K562 (cell line): ENCODE results near the gene AIG1. TPM values are rescaled to one million over a fixed set of nuclear protein-coding genes. Genes with fewer than 3 reads are reported as not detected.

Experiments used
- ATAC-seq: fragments of 200-7000 bp; cut with Tn5 transposase; 3 replicates; pipeline ENCODE4 v1.9.1; 2020; ENCODE audit warnings: moderate library complexity
- BruUV-seq: library from RNA; stranded (reverse); fragments of 400-500 nt; replicated peaks from 2 replicates; lab custom pipeline; 2021; lab: Mats Ljungman, UMichigan
- CTCF ChIA-PET: fragments of 300-600 bp; formaldehyde crosslinking; extraction: SDS; loops from one replicate; lab custom pipeline; 2021; ENCODE audit warnings: low intra/inter-chr PET ratio; lab: Yijun Ruan, JAX
- POLR2A ChIA-PET: fragments of 300-600, 350-650 bp; sonication (Branson Sonifier 250); formaldehyde crosslinking; extraction: SDS; loops from one replicate; lab custom pipeline; 2021; ENCODE audit warnings: antibody characterized with exemption, inconsistent platforms; lab: Yijun Ruan, JAX
- DNase-seq, 4 experiments: peaks; one replicate each; pipeline versions ENCODE4 v3.0.0 to v3.0.0-alpha.2; 2011 to 2018; ENCODE audit warnings: low spot score in 3 of 4, mixed read lengths in 3 of 4; ENCODE audit errors: extremely low read depth in 1 of 4
- FAIRE-seq: peaks from 2 replicates; lab custom pipeline; 2011; peaks lifted over from hg19 to GRCh38; lab: Jason Lieb, UNC
- H2AFZ ChIP-seq: 2 replicates; pipeline ENCODE4 v1.6.0; 2011; ENCODE audit warnings: low read depth, low read length, control low read depth, inconsistent platforms
- H3K27ac ChIP-seq: fragments of 200-600 bp; 3 replicates; pipeline ENCODE4 v1.8.0; 2011; ENCODE audit warnings: low read depth, mild to moderate bottlenecking, control low read depth, inconsistent platforms, low read length, moderate library complexity, mixed read lengths; ENCODE audit errors: extremely low read depth
- H3K27me3 ChIP-seq, 2 experiments: fragments of 300-600 bp in 1 of 2; 2 replicates in 1 of 2; 3 replicates in 1 of 2; pipeline versions ENCODE4 v1.6.0 to v1.8.0; 2011; ENCODE audit warnings: inconsistent platforms in 2 of 2, low read length in 2 of 2, mild to moderate bottlenecking in 1 of 2, mixed read lengths in 1 of 2, moderate library complexity in 1 of 2; ENCODE audit not compliant: control insufficient read depth in 2 of 2, insufficient read depth in 2 of 2
- H3K36me3 ChIP-seq: fragments of 300-600 bp; 3 replicates; pipeline ENCODE4 v1.8.0; 2011; ENCODE audit warnings: mild to moderate bottlenecking, low read length, inconsistent platforms; ENCODE audit not compliant: control insufficient read depth, insufficient read depth
- H3K4me1 ChIP-seq, 2 experiments: fragments of 200-600 bp in 1 of 2; replicated peaks in 1 of 2; 2 replicates in 1 of 2; 3 replicates in 1 of 2; pipeline versions ENCODE4 v1.5.1 to v1.8.0; 2011; ENCODE audit warnings: inconsistent platforms in 2 of 2, low read length in 2 of 2, mild to moderate bottlenecking in 1 of 2, mixed read lengths in 1 of 2, moderate library complexity in 1 of 2; ENCODE audit not compliant: control insufficient read depth in 2 of 2, insufficient read depth in 2 of 2
- H3K4me2 ChIP-seq: 2 replicates; pipeline ENCODE4 v1.6.1; 2011; ENCODE audit warnings: low read length, control low read depth, inconsistent platforms, mixed read lengths; ENCODE audit not compliant: insufficient read depth
- H3K4me3 ChIP-seq: fragments of 200-600 bp; sonication (generic), shearing (Covaris generic); 2 replicates; pipeline ENCODE4 v1.5.1; 2016; ENCODE audit warnings: control low read depth, inconsistent platforms
- H3K79me2 ChIP-seq: fragments of 200-600 bp; 3 replicates; pipeline ENCODE4 v1.8.0; 2011; ENCODE audit warnings: low read length, inconsistent platforms; ENCODE audit not compliant: control insufficient read depth, insufficient read depth
- H3K9ac ChIP-seq, 2 experiments: 2 replicates each; pipeline versions ENCODE4 v1.6.0 to v1.6.1; 2011; ENCODE audit warnings: low read depth in 2 of 2, low read length in 2 of 2, control low read depth in 1 of 2, inconsistent platforms in 1 of 2, mild to moderate bottlenecking in 1 of 2, mixed read lengths in 1 of 2; ENCODE audit not compliant: insufficient read depth in 1 of 2
- H3K9me1 ChIP-seq: one replicate; pipeline ENCODE4 v1.6.0; 2011; ENCODE audit warnings: inconsistent platforms, mild to moderate bottlenecking, low read length, moderate library complexity; ENCODE audit not compliant: control insufficient read depth, insufficient read depth
- H3K9me3 ChIP-seq: replicated peaks from 2 replicates; pipeline ENCODE4 v1.5.1; 2011; ENCODE audit warnings: low read depth, low read length, inconsistent platforms; ENCODE audit not compliant: control insufficient read depth, insufficient read depth
- H4K20me1 ChIP-seq: replicated peaks from 2 replicates; pipeline ENCODE4 v1.6.1; 2011; ENCODE audit warnings: low read length, inconsistent platforms, mixed read lengths; ENCODE audit not compliant: control insufficient read depth, insufficient read depth
- BMI1 ChIP-seq: fragments of 150-350 bp; IDR thresholded peaks from 2 replicates; pipeline ENCODE4 v1.6.1; 2014; ENCODE audit warnings: low read length
- FUS ChIP-seq: fragments of 200-400 bp; formaldehyde crosslinking; optimal IDR thresholded peaks from 2 replicates; pipeline ENCODE3; 2017; ENCODE audit warnings: low read depth, low read length
- JUND ChIP-seq, 2 experiments: IDR thresholded peaks; 2 replicates in 1 of 2; 3 replicates in 1 of 2; pipeline ENCODE4 v1.6.1; 2011; ENCODE audit warnings: borderline replicate concordance in 2 of 2, low read depth in 2 of 2, low read length in 2 of 2, improper control_type of control experiment in 1 of 2, missing biosample characterization in 1 of 2, missing genetic modification characterization in 1 of 2, missing genetic modification reagents in 1 of 2
- MAFF ChIP-seq: IDR thresholded peaks from 2 replicates; pipeline ENCODE4 v1.6.1; 2012; ENCODE audit warnings: low read length, improper control_type of control experiment
- MAFK ChIP-seq: IDR thresholded peaks from 2 replicates; pipeline ENCODE4 v1.6.1; 2011; ENCODE audit warnings: low read length, improper control_type of control experiment
- MEIS2 ChIP-seq: fragments of 450-650 bp; IDR thresholded peaks from 2 replicates; pipeline ENCODE4 v1.6.1; 2014; ENCODE audit warnings: mild to moderate bottlenecking; ENCODE audit not compliant: partially characterized antibody
- ZNF12 ChIP-seq: sonication (generic); formaldehyde crosslinking; IDR thresholded peaks from 2 replicates; pipeline ENCODE4 v1.4.0; 2020; ENCODE audit warnings: mild to moderate bottlenecking, missing genetic modification reagents
- ZNF124 ChIP-seq: sonication (generic); formaldehyde crosslinking; IDR thresholded peaks from 2 replicates; pipeline ENCODE4 v1.8.1; 2022; ENCODE audit warnings: missing genetic modification reagents
- WGBS: fragments of 100-300 bp; shearing (Covaris generic); methylation state at CpG from one replicate; pipeline ENCODE4 v1.1.6; 2016; ENCODE audit warnings: low coverage, mixed read lengths; ENCODE audit not compliant: insufficient coverage; ENCODE audit errors: missing lambda C conversion rate; 5-methylcytosine and 5-hydroxymethylcytosine counted together
- in situ Hi-C: fragments of 300-500 bp; cut with MboI; formaldehyde crosslinking; loops from 4 replicates; pipeline ENCODE4 v1.15.0; 2018; ENCODE audit warnings: inconsistent platforms, mixed read lengths
- intact Hi-C: fragments of 100-400 bp; cut with micrococcal nuclease; formaldehyde crosslinking; loops from 2 replicates; pipeline ENCODE4 v1.14.2; 2022
- polyA plus RNA-seq, 8 experiments: library from polyadenylated mRNA; depleted of rRNA in 4 of 8; stranded (reverse) in 5 of 8; unstranded in 3 of 8; fragments of >200 nt; fragmentation: Nextera tagmentation in 2 of 8; fragmentation: Illumina TruSeq in 1 of 8; extraction: Ambion mirVana in 2 of 8; extraction: Trizol in 1 of 8; gene quantifications; 2 replicates each; pipeline versions ENCODE4 v1.2.1 to v1.2.3, GENCODE V29; 2011 to 2014; ENCODE audit warnings: inconsistent platforms in 1 of 8, missing spikeins in 1 of 8
- total RNA-seq, 7 experiments: library from RNA; depleted of rRNA in 6 of 7; stranded (reverse); fragments of >200 nt in 6 of 7; fragmentation: Illumina TruSeq in 2 of 7; extraction: Trizol in 2 of 7; gene quantifications; 2 replicates each; pipeline versions ENCODE4 v1.2.1 to v1.2.3, GENCODE V29; 2011 to 2021; ENCODE audit warnings: low replicate concordance in 1 of 7
- TF ChIP-seq, protein P1 (sequence below), 2 experiments: fragments of 450-650 bp; IDR thresholded peaks; 2 replicates each; pipeline ENCODE4 v1.6.1; 2018; ENCODE audit warnings: mild to moderate bottlenecking in 2 of 2, low read depth in 1 of 2; ENCODE audit not compliant: partially characterized antibody in 2 of 2
- TF ChIP-seq, protein P2 (sequence below), 2 experiments: IDR thresholded peaks in 1 of 2; conservative IDR thresholded peaks in 1 of 2; 2 replicates each; pipeline ENCODE4 v1.6.1; 2016; ENCODE audit warnings: low read depth in 2 of 2, mild to moderate bottlenecking in 1 of 2, missing compliant biosample characterization in 1 of 2, missing genetic modification characterization in 1 of 2, moderate library complexity in 1 of 2
- TF ChIP-seq, protein P3 (sequence below), 2 experiments: fragments of 450-650 bp in 1 of 2; sonication (generic) in 1 of 2; formaldehyde crosslinking in 1 of 2; IDR thresholded peaks in 1 of 2; conservative IDR thresholded peaks in 1 of 2; 2 replicates each; pipeline versions ENCODE4 v1.6.1 to v1.8.1; 2016 to 2023; ENCODE audit warnings: mild to moderate bottlenecking in 2 of 2, moderate library complexity in 2 of 2, inconsistent platforms in 1 of 2, missing genetic modification reagents in 1 of 2

Gene AIG1
- total and polyA plus RNA-seq, 9 of the 15 experiments (the other 6 are each of a cell fraction or from before 2014, with no cell fraction given): 74.8 to 333 (median 127) TPM

DNA sequence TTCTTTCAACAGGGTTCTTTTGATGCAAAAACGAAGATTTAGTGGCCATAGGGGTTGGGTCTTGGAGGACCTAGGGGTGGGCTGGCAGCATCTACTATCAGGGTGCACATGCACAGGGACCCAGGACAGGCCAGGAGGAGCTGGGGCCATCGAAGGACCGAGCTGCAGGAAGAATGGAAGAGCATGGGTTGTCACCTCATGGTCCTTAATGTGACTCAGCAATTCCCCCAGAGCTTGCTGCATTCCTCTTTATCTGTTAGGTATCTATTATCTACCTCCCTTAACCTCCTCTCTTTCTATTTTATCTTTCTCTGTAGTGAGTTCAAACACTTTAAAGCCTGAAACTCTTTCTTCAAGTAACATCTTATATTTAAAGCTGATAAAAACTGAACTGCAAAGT lies 167.0 kb downstream of the AIG1 start (continued):
- TF ChIP-seq, protein P1, sequence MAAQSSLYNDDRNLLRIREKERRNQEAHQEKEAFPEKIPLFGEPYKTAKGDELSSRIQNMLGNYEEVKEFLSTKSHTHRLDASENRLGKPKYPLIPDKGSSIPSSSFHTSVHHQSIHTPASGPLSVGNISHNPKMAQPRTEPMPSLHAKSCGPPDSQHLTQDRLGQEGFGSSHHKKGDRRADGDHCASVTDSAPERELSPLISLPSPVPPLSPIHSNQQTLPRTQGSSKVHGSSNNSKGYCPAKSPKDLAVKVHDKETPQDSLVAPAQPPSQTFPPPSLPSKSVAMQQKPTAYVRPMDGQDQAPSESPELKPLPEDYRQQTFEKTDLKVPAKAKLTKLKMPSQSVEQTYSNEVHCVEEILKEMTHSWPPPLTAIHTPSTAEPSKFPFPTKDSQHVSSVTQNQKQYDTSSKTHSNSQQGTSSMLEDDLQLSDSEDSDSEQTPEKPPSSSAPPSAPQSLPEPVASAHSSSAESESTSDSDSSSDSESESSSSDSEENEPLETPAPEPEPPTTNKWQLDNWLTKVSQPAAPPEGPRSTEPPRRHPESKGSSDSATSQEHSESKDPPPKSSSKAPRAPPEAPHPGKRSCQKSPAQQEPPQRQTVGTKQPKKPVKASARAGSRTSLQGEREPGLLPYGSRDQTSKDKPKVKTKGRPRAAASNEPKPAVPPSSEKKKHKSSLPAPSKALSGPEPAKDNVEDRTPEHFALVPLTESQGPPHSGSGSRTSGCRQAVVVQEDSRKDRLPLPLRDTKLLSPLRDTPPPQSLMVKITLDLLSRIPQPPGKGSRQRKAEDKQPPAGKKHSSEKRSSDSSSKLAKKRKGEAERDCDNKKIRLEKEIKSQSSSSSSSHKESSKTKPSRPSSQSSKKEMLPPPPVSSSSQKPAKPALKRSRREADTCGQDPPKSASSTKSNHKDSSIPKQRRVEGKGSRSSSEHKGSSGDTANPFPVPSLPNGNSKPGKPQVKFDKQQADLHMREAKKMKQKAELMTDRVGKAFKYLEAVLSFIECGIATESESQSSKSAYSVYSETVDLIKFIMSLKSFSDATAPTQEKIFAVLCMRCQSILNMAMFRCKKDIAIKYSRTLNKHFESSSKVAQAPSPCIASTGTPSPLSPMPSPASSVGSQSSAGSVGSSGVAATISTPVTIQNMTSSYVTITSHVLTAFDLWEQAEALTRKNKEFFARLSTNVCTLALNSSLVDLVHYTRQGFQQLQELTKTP (IDR thresholded peaks at IDR 0.05; ENCODE audit: low read depth in 1 of 2, partially characterized antibody in 2 of 2): no peak
- TF ChIP-seq BMI1 (no peak), MAFK (peak; percentile 68), ZNF12 (no peak), JUND (IDR thresholded peaks at IDR 0.05; ENCODE audit: borderline replicate concordance, low read depth, low read length) (peak; percentile 16; the same call in 1 of the 2 replicates), JUND (tag; IDR thresholded peaks at IDR 0.05; ENCODE audit: borderline replicate concordance, low read depth, low read length) (peak; percentile 49; the same call in 1 of the 3 replicates), MAFF (peak; percentile 76)

DNA sequence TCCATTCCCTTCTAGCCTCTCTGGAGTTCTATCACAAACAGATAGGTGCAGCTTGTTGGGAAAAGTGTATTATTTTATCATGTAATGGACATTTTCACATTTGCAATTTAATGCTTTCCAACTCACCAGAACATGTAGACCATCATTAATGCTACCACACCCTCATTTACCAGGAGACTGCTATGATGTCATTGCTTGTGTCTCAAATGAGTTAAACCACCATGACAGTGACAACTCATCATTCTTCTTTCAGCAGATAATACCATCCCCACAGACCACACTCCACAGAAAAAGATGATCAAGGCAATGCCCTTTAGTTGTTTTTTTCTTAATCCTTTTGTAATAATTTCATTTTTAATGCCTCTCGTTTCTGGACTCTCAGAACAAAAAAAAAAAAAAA lies 168.7 kb downstream of the AIG1 start:
- H3K27ac ChIP-seq: no peak overlapping the region
- no peak overlapping the region for H2AFZ ChIP-seq
- BruUV-seq: no TSS peak
- peaks cover 64% of the 10 kb centered on the region; the same call in 2 of the 3 replicates for H3K36me3 ChIP-seq
- no peak overlapping the region for H3K4me2 ChIP-seq
- no peaks in the 10 kb centered on the region for H3K9me3 ChIP-seq
- in situ Hi-C loops (no loop called here), intact Hi-C loops (no loop called here)
- no peaks in the 10 kb centered on the region for H3K9me1 ChIP-seq
- no peaks in the 10 kb centered on the region for H3K27me3 ChIP-seq
- H3K9ac ChIP-seq: no peak overlapping the region
- H3K4me3 ChIP-seq: no peak overlapping the region
- CTCF ChIA-PET: interaction anchor here (0.7 kb wide), 1 partner anchor 10 kb away, joined by 4 read pairs; no protein-coding TSS in a partner anchor
- no peaks in the 10 kb centered on the region for H4K20me1 ChIP-seq
- POLR2A ChIA-PET: no interaction called here
- FAIRE-seq (no peak), ATAC-seq (no peak), DNase-seq (peak in 1 of 4 experiments; percentile 9)
- WGBS: 58% methylated on average over 1 of the region's 1 CpG
- no peaks in the 10 kb centered on the region for H3K79me2 ChIP-seq
- peaks cover 8% of the 10 kb centered on the region in 2 experiments; a peak in 3 of 5 replicates for H3K4me1 ChIP-seq
- no peak for TF ChIP-seq ZNF124 (CRISPR knock-in tag)
- TF ChIP-seq FUS: no peak
- TF ChIP-seq, protein P2, sequence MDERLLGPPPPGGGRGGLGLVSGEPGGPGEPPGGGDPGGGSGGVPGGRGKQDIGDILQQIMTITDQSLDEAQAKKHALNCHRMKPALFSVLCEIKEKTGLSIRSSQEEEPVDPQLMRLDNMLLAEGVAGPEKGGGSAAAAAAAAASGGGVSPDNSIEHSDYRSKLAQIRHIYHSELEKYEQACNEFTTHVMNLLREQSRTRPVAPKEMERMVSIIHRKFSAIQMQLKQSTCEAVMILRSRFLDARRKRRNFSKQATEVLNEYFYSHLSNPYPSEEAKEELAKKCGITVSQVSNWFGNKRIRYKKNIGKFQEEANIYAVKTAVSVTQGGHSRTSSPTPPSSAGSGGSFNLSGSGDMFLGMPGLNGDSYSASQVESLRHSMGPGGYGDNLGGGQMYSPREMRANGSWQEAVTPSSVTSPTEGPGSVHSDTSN (CRISPR knock-in tag; IDR thresholded peaks at IDR 0.05; ENCODE audit: low read depth): no peak
- TF ChIP-seq, protein P2 (tag; conservative IDR thresholded peaks at IDR 0.05; ENCODE audit: low read depth): 0 out of 2 replicates have a peak, but pooled peaks have one; percentile 33
- peak; percentile 60 for TF ChIP-seq MEIS2
- TF ChIP-seq JUND (IDR thresholded peaks at IDR 0.05; ENCODE audit: borderline replicate concordance, low read depth, low read length): no peak
- TF ChIP-seq JUND (tag; IDR thresholded peaks at IDR 0.05; ENCODE audit: borderline replicate concordance, low read depth, low read length): 0 out of 3 replicates have a peak, but pooled peaks have one; percentile 33
- TF ChIP-seq, protein P3, sequence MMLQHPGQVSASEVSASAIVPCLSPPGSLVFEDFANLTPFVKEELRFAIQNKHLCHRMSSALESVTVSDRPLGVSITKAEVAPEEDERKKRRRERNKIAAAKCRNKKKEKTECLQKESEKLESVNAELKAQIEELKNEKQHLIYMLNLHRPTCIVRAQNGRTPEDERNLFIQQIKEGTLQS (IDR thresholded peaks at IDR 0.05): peak; percentile 30; the same call in 1 of the 2 replicates
- TF ChIP-seq, protein P3 (CRISPR knock-in tag; conservative IDR thresholded peaks at IDR 0.05): no peak
